AG20443 (cell line): ENCODE results near the gene PLOD1.
"Not testable (repeated sequence)": the region's sequence is repeated elsewhere in the genome, so short reads cannot be mapped to it uniquely, and the experiment has no call there.

ENCODE experiments used
- DNase-seq: peaks from one replicate; pipeline ENCODE4 v3.0.0; 2012; ENCODE audit warnings: low spot score, mixed read lengths

The PLOD1 gene

GRCh38 chr1:11934302-11935056 lies at the start of gene PLOD1:
Gene PLOD1, plus strand, starts transcription at chr1:11934717. Its CDS starts 63 bp downstream, at chr1:11934780.
- DNase-seq, result peak; percentile 96

GRCh38 chr1:11885916-11886315 lies 48.6 kb upstream of the PLOD1 start:
- DNase-seq, result no peak

- DNase-seq, result no peak
Observed at GRCh38 chr1:11886986-11887665, 47.4 kb upstream of the PLOD1 start.

- no peak for DNase-seq
Observed at GRCh38 chr1:11887666-11888007, 46.9 kb upstream of the PLOD1 start.

- DNase-seq, result no peak
Observed at GRCh38 chr1:11888206-11888876, 46.2 kb upstream of the PLOD1 start.

GRCh38 chr1:11888877-11889208 lies 45.7 kb upstream of the PLOD1 start:
- DNase-seq, result no peak

GRCh38 chr1:11891433-11892186 lies 42.9 kb upstream of the PLOD1 start:
- DNase-seq, result no peak

GRCh38 chr1:11893907-11894251 lies 40.6 kb upstream of the PLOD1 start:
- peak; percentile 83 for DNase-seq

- DNase-seq, result not testable (repeated sequence)
Observed at GRCh38 chr1:11894501-11894900, 40.0 kb upstream of the PLOD1 start.

GRCh38 chr1:11898086-11898785 lies 36.3 kb upstream of the PLOD1 start:
- peak; percentile 6 for DNase-seq

- peak; percentile 55 for DNase-seq
Observed at GRCh38 chr1:11898831-11899467, 35.6 kb upstream of the PLOD1 start.

GRCh38 chr1:11901446-11901845 lies 33.1 kb upstream of the PLOD1 start:
- DNase-seq, result not testable (repeated sequence)

- no peak for DNase-seq
Observed at GRCh38 chr1:11903210-11903609, 31.3 kb upstream of the PLOD1 start.

GRCh38 chr1:11904156-11904555 lies 30.4 kb upstream of the PLOD1 start:
- peak; percentile 9 for DNase-seq

- no peak for DNase-seq
Observed at GRCh38 chr1:11904978-11905377, 29.5 kb upstream of the PLOD1 start.

GRCh38 chr1:11906870-11907269 lies 27.6 kb upstream of the PLOD1 start:
- DNase-seq, result no peak

GRCh38 chr1:11907275-11908094 lies 27.0 kb upstream of the PLOD1 start:
- peak; percentile 93 for DNase-seq

- DNase-seq, result peak; percentile 67
Observed at GRCh38 chr1:11908095-11908675, 26.3 kb upstream of the PLOD1 start.

- not testable (repeated sequence) for DNase-seq
Observed at GRCh38 chr1:11910914-11911228, 23.6 kb upstream of the PLOD1 start.

GRCh38 chr1:11912000-11912399 lies 22.5 kb upstream of the PLOD1 start:
- no peak for DNase-seq
